ENCODE data around the gene SEMA4D. TPM values are rescaled to one million over a fixed set of nuclear protein-coding genes. Genes with fewer than 3 reads are reported as not detected.

SEMA4D gene
- total RNA-seq, 1 donor from 2014 or later = 28.2 TPM

DNA sequence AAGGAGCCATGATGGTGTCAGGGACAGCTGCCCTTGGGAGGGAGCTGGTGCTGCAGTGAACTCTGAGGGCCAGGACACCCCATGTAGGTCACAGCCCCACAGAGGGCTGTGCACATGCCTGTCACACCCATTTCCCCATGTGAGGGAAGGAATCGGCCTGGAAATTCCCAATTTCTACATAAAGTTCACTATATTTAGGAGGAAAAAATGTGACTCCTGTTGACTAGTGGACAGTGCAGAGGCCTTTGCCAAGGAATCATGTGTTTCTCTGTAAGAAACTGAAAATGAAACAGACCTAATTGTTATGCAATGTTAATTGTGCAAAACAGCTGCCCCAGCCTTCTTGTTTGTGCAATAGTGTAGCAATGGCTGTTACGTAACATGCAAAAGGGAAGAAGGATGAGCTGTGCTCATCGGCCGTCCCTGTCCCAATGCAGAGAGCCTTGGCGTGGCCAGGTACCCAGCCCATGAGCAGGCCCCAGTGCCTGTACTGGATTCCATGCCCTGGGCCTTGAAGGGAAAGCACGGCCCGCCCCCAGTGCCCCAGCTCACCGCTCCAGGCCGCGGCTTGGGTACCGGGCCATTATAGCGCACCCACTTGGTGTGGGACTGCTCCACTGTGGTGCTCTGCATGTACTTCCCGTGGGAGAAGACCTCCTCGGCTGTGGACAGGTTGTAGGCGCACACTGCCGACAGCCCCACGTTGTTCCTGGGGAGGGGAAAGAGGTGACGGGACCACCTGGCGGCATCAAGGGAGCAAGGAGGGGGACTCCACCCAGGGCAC lies 109.6 kb downstream of the SEMA4D start:
- peak; percentile 50 for DNase-seq (ENCODE audit: low spot score)

GRCh38 chr9:89387197-89387849 lies 110.6 kb downstream of the SEMA4D start:
- DNase-seq (ENCODE audit: low spot score) = no peak

- DNase-seq (ENCODE audit: low spot score) = no peak
Observed at GRCh38 chr9:89386797-89387196, 111.1 kb downstream of the SEMA4D start.

GRCh38 chr9:89386206-89386605 lies 111.7 kb downstream of the SEMA4D start:
- DNase-seq (ENCODE audit: low spot score) = no peak

- no peak for DNase-seq (ENCODE audit: low spot score)
Observed at GRCh38 chr9:89384783-89385182, 113.1 kb downstream of the SEMA4D start.

- DNase-seq (ENCODE audit: low spot score) = no peak
Observed at GRCh38 chr9:89383721-89384300, 114.1 kb downstream of the SEMA4D start.

DNA sequence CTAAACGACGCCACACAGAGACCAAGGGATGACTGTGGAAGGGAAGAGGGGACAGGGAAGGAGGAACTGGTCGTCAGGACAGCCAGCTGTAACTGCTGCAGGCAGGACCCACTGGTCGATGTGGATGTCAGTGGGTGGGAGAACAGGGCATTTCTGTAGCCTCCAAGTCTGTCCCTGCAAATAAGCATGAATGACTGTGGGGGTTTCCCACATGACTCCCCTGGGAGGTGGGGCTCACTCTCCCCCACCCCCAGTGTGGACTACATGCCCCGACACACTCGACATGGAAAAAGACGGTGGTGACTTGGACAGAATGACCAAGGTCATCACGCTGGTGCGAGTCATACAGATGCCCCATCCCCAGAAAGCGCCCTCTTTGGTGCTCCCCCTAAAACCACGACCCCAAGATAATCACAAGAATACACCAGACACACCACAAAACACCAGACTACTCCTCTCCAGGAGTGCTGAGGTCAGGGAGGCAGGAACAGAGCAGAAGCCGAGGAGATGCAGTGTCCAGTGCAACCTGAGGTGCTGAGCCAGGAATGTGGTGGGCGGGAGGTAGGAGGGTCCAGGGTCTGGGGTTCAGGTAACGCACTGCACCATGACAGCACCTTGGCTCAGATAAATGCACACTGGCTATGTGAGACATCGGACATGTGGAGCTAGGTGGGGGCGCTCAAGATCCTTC lies 114.7 kb downstream of the SEMA4D start:
- no peak for DNase-seq (ENCODE audit: low spot score)

DNA sequence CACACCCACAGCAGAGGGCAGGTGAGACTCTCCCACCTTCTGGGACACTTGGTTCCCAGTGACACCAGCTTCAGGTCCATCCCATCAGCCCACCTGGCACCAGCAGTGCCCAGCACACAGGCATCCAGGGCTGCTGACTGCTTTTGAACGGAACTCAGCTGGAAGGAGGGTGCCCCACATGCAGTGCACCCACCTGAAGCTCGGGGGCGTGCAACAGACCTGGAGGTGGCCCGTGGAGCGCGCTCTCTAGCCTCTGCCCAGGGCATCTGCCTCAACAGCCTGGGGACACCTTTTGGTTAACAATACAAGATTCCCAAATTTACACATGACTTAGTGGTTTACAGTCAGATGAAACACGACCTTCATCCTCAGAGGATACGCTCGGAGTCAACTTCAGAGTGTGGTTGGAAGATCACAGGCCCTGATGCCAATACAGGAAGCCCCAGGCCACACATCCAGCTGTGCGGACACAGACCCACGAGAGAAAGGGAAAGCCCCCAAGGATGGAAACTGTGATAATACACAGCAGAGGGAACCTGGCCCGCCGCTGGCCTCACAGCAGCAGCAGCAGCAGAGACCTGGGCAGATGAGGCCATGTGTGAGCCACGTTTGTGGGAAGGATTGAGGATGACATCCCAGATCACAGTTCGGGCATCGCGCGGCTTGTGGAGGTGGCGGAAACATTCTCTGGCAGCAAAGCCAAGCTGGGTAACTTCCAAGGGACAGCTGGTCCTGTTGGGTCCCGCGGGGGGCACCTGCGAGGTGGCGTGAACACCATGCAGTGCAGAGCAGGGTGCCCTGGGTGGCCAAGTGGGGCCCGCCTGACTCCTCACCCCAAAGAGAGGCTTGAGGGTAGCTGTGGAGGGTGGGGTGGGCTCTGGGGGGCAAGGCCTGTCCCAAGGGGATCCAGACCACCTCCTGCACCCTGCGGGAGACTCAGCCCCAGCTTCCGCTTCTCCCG lies 115.6 kb downstream of the SEMA4D start:
- no peak for DNase-seq (ENCODE audit: low spot score)

- DNase-seq (ENCODE audit: low spot score) = no peak
Observed at GRCh38 chr9:89381308-89381609, 116.7 kb downstream of the SEMA4D start.

DNA sequence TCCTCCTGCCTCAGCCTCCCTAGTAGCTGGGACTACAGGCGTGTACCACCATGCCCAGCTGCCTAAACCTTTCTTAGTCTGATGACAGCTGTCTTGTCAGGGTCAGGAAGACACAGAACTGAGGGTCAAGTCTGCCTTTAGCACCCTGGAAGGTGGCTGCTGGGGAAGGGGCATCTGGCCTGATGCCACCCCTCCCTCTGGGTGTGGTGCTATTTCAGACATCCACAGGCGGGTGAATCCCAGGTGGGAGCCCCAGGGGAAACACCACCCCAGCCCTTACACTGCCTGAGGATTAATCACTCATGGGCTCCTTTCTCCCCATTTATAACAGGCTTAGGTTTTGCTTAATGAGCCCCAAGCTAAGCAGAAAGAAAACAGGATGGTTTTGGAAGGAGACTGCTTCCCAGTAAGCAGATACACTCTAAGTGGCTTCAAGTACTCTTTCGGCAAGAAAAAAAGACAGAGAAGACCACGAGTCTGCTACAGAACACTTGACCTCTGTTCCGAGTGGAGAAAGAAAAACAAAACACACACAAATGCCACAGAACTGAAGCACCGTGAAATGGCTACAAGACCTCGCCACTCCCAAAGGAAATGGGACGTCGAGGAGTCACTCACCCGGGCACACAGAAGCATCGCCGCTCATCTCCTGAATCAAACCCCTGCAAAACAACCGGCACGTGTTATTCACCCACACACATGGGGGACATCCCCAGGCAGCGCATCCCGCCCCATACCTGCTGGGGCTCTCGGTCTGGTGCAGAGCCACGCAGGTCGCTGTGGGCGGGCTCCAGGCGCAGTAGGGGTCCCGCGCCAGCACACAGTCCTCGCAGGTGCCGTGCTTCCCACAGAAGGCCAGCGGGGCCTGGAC lies 117.2 kb downstream of the SEMA4D start:
- DNase-seq (ENCODE audit: low spot score) = no peak

DNA sequence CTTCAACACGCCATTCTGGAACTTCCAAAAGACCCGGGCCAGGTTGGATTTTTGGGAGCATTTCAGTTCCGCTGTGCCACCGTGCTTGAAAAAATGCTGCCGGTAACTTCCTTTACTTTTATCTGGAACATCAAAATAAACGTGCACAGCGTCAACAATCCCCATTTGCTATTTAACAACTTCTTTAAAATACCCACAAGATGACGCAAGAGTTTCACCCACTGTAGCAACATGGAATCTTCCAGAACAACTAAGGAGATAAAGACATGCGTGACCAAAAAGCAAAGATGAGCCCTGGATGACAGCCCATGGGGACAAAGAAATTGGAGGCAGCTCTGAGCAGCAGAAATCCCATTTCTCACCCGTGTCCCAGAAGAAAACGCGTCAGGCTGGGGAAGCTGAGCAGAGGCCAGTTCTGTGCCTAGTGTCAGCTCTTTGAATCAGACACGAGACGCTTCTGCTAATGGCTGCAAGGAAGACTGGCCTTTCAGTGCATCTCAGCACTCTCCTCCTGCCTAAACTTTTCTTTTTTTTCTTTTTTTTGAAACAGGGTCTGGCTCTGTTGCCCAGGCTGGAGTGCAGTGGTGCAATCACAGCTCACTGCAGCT lies 118.3 kb downstream of the SEMA4D start:
- DNase-seq (ENCODE audit: low spot score) = no peak

GRCh38 chr9:89379031-89379430 lies 118.9 kb downstream of the SEMA4D start:
- DNase-seq (ENCODE audit: low spot score) = no peak

- no peak for DNase-seq (ENCODE audit: low spot score)
Observed at GRCh38 chr9:89378541-89378940, 119.4 kb downstream of the SEMA4D start.

- DNase-seq (ENCODE audit: low spot score) = no peak
Observed at GRCh38 chr9:89377411-89377810, 120.5 kb downstream of the SEMA4D start.

- DNase-seq (ENCODE audit: low spot score) = no peak
Observed at GRCh38 chr9:89376741-89377351, 121.1 kb downstream of the SEMA4D start.

GRCh38 chr9:89376286-89376685 lies 121.6 kb downstream of the SEMA4D start:
- DNase-seq (ENCODE audit: low spot score) = no peak

- no peak for DNase-seq (ENCODE audit: low spot score)
Observed at GRCh38 chr9:89375191-89375760, 122.6 kb downstream of the SEMA4D start.

- DNase-seq (ENCODE audit: low spot score) = no peak
Observed at GRCh38 chr9:89374176-89374575, 123.7 kb downstream of the SEMA4D start.

DNA sequence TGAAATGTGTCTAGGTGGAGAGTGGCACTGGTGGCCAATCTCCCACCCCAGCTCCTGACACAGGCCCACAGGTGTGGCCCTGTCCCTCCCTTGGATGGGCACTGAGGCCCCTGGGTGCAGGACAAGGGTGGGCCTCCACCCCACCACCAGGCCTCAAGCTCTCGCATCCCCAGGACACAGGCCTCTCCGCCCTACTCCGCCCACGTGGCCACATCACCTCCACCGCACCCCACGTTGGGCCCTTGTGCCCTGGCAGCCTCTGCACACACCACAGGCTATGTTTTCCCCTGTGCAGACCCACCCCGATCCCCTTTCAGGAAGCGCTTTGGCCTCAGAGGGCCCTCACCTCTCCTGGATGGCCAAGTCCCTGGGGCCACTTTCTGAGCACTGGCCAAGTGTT lies 124.9 kb downstream of the SEMA4D start:
- DNase-seq (ENCODE audit: low spot score) = no peak

Data from umbilical cord (tissue), 2 donors.